Measurements from ENCODE around the gene CIAO2B.
A peak's percentile ranks its signal among the peaks of the same experiment; 100 is the strongest.
"Not testable (repeated sequence)": the region's sequence is repeated elsewhere in the genome, so short reads cannot be mapped to it uniquely, and the experiment has no call there.

Gene CIAO2B

GRCh38 chr16:66903544-66904427 lies 30.4 kb downstream of the CIAO2B start:
- no peak for DNase-seq

- DNase-seq: no peak
These were observed 31.3 kb downstream of the CIAO2B start for GRCh38 chr16:66902648-66903543.

DNA sequence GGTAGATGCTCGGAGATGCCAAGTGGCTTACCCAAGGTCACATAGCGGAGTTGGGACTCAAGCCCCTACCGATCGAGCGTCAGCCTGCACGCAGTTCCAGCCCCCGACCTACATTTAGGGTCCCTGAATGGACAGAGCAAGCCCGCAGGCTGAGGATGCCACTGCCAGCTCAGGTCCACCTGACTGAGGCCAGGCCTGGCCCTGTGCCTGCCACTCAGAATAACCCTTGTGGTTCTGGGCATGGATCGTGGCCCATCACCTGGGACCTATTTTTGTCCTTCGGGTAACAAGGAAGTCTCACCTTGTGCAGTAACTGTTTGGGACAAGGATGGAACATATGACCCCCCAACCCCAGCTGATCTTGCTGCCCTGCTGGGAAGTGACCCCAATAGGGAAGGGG lies 32.6 kb downstream of the CIAO2B start:
- no peak for DNase-seq

DNA sequence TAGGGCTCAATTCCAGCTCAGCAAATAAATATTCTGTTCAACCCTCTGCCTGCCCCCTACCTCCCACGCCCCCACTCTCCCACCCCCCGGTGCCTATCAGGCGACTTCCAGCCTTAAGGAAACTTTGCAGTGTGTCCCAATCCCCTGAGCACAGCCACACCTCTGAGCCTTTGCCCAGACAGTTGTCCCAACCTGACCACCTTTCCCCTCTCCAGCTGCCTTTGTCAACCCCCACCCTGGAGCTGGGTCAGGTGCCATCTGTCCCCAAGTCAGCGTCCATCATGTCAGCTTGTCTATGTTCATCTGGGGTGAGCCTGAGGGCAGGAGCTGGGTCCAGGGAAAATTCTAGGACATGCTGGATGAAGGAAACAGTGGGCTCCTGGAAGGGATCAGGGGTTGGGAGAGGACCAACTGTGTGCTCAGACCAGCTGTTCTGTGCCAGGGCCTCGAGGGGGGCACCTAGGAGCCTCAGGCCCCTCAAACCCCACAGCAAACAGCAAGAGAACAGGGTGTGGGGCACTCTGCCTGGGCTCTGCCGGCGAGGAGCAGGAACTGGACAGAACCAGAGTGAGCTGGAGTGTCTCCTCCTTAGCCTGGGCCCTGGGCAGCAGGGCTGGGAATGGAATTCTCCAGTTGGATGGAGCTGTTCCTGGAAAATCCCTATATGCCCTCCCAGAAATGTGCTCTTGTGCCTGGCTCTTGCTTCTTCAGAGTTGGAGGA lies 33.3 kb downstream of the CIAO2B start:
- DNase-seq: no peak

DNA sequence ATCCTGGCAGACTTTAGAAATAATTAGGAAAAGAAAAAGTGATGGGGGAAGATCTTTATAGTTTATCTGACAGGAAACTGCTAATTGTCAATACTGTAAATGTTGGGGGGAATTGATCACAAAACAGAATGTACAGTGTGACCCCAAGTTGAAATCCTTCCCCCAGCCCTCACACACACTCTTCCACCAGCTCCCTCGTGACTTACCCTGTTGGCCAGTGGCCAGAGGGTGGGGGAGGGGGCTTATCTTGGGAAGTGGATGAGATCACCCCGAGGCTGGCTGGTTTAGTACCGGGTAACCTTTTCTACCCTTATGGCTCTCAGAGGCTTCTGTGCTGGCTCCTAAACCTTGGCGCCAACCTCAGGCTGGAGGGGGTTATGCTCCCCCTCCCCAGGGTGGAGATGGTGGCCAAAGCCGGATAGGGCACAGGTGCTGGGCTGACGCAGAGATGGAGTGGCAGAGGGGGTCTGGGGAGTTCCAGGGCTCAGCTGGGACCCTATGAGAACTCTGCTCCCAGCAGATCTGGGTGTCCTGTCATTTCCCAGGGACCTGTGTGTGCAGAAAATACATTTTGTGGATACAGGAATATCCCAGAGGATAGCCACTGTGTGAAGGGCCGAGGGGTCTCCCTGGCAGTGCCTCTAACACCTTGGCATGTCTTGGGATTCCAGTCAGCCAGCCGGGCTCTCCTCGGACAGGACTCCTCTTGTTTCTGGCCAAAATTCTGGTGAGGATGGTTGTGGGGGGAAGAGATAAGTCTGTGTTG lies 34.1 kb downstream of the CIAO2B start:
- no peak for DNase-seq

GRCh38 chr16:66899310-66899944 lies 34.8 kb downstream of the CIAO2B start:
- DNase-seq: no peak

- DNase-seq: no peak
These were observed 35.3 kb downstream of the CIAO2B start for GRCh38 chr16:66898933-66899309.

- DNase-seq: no peak
These were observed 36.0 kb downstream of the CIAO2B start for GRCh38 chr16:66898207-66898606.

DNA sequence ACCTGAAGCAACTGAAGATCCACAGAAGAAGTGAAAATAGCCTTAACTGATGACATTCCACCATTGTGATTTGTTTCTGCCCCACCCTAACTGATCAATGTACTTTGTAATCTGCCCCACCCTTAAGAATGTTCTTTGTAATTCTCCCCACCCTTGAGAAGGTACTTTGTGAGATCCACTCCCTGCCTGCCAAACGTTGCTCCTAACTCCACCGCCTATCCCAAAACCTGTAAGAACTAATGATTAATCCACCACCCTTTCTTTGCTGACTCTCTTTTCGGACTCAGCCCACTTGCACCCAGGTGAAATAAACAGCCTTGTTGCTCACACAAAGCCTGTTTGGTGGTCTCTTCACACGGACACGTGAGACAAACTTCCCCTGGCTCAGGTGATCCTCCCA lies 37.5 kb downstream of the CIAO2B start:
- not testable (repeated sequence) for DNase-seq

GRCh38 chr16:66895999-66896398 lies 38.2 kb downstream of the CIAO2B start:
- no peak for DNase-seq

GRCh38 chr16:66895689-66895979 lies 38.6 kb downstream of the CIAO2B start:
- no peak for DNase-seq

DNA sequence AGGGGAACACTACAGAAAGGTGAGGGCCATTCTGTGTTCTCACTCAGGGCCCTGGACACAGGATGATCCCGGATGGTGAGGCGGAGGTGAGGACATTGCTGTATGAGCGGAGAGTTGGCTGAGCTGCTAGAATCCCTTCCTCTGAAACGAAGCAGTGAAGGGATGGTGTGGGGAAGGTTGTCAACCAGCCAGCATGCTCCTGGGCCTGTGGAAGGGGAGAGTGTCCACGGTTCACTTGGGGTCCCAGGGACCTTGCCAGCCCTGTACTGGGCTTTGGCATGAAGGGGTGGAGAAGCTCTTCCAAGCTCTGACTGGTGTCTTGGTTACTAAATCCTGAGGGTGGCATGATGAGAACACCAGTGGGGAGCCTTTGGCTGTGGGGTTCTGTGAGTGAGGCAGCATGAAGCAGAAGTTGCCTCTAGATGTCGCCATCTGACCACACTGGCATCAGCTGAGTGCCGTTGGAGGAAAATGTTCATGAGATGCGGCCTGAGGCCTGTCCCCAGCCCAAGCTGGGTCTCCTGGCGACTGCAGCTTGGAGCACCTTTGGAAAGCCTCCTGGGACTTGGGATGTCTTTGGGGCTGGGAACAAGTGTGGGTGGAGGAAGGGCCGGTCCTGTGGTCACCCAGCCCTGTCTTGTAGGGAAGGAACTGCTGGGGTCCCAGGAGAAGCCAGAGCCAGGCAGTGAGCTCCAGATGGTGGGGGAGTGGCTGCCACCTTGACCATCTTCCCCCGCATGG lies 39.1 kb downstream of the CIAO2B start:
- peak; percentile 39 to 41 for DNase-seq

- no peak for DNase-seq
These were observed 40.1 kb downstream of the CIAO2B start for GRCh38 chr16:66894055-66894454.

DNA sequence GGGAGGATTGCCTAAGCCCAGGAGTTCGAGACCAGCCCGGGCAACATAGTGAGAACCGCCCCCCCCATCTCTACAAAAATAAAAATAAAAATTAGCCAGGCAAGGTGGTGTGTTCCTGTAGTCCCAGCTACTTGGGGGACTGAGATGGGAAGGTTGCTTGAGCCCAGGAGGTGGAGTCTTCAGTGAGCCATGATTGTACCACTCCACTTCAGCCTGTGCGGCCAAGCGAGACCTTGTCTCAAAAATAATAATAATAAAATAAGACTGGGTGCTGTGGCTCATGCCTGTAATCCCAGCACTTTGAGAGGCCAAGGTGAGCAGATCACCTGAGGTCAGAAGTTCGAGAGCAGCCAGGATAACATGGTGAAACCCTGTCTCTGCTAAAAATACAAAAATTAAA lies 42.4 kb downstream of the CIAO2B start:
- DNase-seq: no peak

GRCh38 chr16:66891360-66891759 lies 42.8 kb downstream of the CIAO2B start:
- DNase-seq: no peak

DNA sequence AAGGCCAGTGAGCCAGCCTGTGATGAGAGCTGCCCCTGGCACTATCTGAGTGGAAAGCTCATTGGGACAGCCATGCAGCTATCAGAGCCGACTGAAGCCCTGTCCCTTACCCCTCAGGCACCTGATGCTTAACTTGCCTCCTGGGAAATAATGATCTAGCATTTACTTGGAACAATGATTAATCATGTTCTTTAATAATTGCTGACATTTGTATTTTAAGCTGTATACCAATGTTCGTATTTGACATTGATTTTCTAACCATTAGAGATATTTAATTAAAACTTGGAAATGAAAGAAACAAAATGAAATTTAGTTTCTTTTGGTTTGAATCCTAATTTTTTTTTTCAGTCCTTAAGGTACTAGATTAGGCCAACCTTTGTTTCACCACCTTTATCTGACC lies 43.4 kb downstream of the CIAO2B start:
- DNase-seq: no peak

- no peak for DNase-seq
These were observed 44.6 kb downstream of the CIAO2B start for GRCh38 chr16:66889622-66890021.

DNA sequence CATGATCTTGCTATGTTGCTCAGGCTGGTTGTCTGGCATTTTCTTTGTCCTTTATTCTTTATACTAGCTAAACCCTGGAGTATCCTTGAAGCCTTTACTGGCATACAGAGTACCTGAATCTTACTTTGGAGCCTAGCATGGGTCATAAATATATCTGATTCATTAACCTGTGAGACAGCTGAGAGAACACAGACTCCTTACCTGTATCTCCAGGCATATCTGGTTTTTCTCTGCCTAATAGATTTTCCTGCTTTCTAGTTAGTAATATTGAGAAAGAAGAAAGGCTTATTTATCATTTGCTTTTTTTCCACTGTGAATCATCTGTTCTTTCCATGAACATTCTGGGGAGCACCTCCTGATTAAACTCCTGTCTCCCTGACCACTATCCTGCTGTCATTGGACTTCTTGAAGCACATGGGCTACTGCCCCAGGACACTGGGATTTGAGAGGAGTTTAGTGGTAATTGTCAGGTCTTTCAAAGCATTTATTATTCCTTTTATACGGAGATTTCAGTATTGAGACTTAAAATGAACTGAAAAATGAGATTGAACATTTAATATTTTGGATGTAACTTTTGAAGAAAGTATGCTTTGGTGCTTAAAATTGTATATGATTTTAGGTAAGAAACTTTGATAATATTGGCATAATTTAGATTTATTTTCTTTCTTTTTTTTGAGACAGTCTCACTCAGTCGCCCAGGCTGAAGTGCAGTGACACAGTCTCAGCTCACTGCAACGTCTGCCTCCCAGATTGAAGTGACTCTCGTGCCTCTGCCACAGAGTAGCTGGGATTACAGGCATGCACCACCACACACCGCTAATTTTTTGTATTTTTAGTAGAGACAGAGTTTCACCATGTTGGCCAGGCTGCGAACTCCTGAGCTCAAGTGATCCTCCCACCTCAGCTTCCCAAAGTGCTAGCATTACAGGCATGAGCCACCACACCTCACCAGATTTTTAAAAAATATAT lies 45.3 kb downstream of the CIAO2B start:
- DNase-seq: no peak

- no peak for DNase-seq
These were observed 47.3 kb downstream of the CIAO2B start for GRCh38 chr16:66886914-66887313.

- no peak for DNase-seq
These were observed 47.9 kb downstream of the CIAO2B start for GRCh38 chr16:66886321-66886720.
